ENCODE results near the gene REV1. TPM values are rescaled to one million over a fixed set of nuclear protein-coding genes. Genes with fewer than 3 reads are reported as not detected.

The REV1 gene
- total RNA-seq (2012; rRNA removed) = 19.5 and 20.1 TPM in 2 replicates

GRCh38 chr2:99489761-99490622, at the start of gene REV1:
Gene REV1 (minus strand): TSS chr2:99490017. CDS start chr2:99464975, 25,042 bp downstream.
- Histone ChIP-seq H3K4me2 (ENCODE audit: low read length) (peak within 1 kb of the TSS; percentile 88), H3K9me3 (replicated peaks; ENCODE audit: low read length) (no peaks in the 10 kb centered on the region), H3K4me1 (ENCODE audit: control insufficient read depth, insufficient read depth, low read length) (peaks cover 16% of the 10 kb centered on the region), H3K27me3 (ENCODE audit: control insufficient read depth, insufficient read depth, low read length) (peaks cover 14% of the 10 kb centered on the region), H3K9ac (ENCODE audit: low read depth, low read length) (peak within 1 kb of the TSS; percentile 89), H3K36me3 (ENCODE audit: insufficient read depth, low read length) (no peaks in the 10 kb centered on the region), H3K4me3 (ENCODE audit: low read length) (peak within 1 kb of the TSS; percentile 98)

- no peaks in the 10 kb centered on the region for H3K4me1 ChIP-seq (ENCODE audit: control insufficient read depth, insufficient read depth, low read length)
- no peak overlapping the region for H3K4me3 ChIP-seq (ENCODE audit: low read length)
- no peak overlapping the region for H3K4me2 ChIP-seq (ENCODE audit: low read length)
- H3K9me3 ChIP-seq (replicated peaks; ENCODE audit: low read length) = no peaks in the 10 kb centered on the region
- no peaks in the 10 kb centered on the region for H3K36me3 ChIP-seq (ENCODE audit: insufficient read depth, low read length)
- H3K27me3 ChIP-seq (ENCODE audit: control insufficient read depth, insufficient read depth, low read length) = peaks cover 8% of the 10 kb centered on the region
- H3K9ac ChIP-seq (ENCODE audit: low read depth, low read length) = no peak overlapping the region
Measured at GRCh38 chr2:99537910-99538485, 48.2 kb upstream of the REV1 start.

GRCh38 chr2:99524056-99524455, 34.2 kb upstream of the REV1 start:
- Histone ChIP-seq H3K4me3 (ENCODE audit: low read length) (no peak overlapping the region), H3K9me3 (replicated peaks; ENCODE audit: low read length) (no peaks in the 10 kb centered on the region), H3K4me2 (ENCODE audit: low read length) (no peak overlapping the region), H3K9ac (ENCODE audit: low read depth, low read length) (no peak overlapping the region), H3K27me3 (ENCODE audit: control insufficient read depth, insufficient read depth, low read length) (peaks cover 6% of the 10 kb centered on the region), H3K36me3 (ENCODE audit: insufficient read depth, low read length) (no peaks in the 10 kb centered on the region), H3K4me1 (ENCODE audit: control insufficient read depth, insufficient read depth, low read length) (no peaks in the 10 kb centered on the region)

GRCh38 chr2:99522157-99522556, 32.3 kb upstream of the REV1 start:
- H3K9me3 ChIP-seq (replicated peaks; ENCODE audit: low read length) = no peaks in the 10 kb centered on the region
- no peak overlapping the region for H3K9ac ChIP-seq (ENCODE audit: low read depth, low read length)
- H3K4me2 ChIP-seq (ENCODE audit: low read length) = no peak overlapping the region
- no peak overlapping the region for H3K4me3 ChIP-seq (ENCODE audit: low read length)
- no peaks in the 10 kb centered on the region for H3K36me3 ChIP-seq (ENCODE audit: insufficient read depth, low read length)
- H3K4me1 ChIP-seq (ENCODE audit: control insufficient read depth, insufficient read depth, low read length) = no peaks in the 10 kb centered on the region
- H3K27me3 ChIP-seq (ENCODE audit: control insufficient read depth, insufficient read depth, low read length) = peaks cover 10% of the 10 kb centered on the region

- Histone ChIP-seq H3K4me2 (ENCODE audit: low read length) (no peak overlapping the region), H3K9me3 (replicated peaks; ENCODE audit: low read length) (no peaks in the 10 kb centered on the region), H3K9ac (ENCODE audit: low read depth, low read length) (no peak overlapping the region), H3K27me3 (ENCODE audit: control insufficient read depth, insufficient read depth, low read length) (peaks cover 8% of the 10 kb centered on the region), H3K4me3 (ENCODE audit: low read length) (no peak overlapping the region), H3K36me3 (ENCODE audit: insufficient read depth, low read length) (no peaks in the 10 kb centered on the region), H3K4me1 (ENCODE audit: control insufficient read depth, insufficient read depth, low read length) (no peaks in the 10 kb centered on the region)
Measured at GRCh38 chr2:99520813-99521212, 31.0 kb upstream of the REV1 start.

GRCh38 chr2:99520195-99520594, 30.4 kb upstream of the REV1 start:
- H3K4me1 ChIP-seq (ENCODE audit: control insufficient read depth, insufficient read depth, low read length) = no peaks in the 10 kb centered on the region
- no peak overlapping the region for H3K9ac ChIP-seq (ENCODE audit: low read depth, low read length)
- H3K36me3 ChIP-seq (ENCODE audit: insufficient read depth, low read length) = no peaks in the 10 kb centered on the region
- peaks cover 12% of the 10 kb centered on the region for H3K27me3 ChIP-seq (ENCODE audit: control insufficient read depth, insufficient read depth, low read length)
- no peaks in the 10 kb centered on the region for H3K9me3 ChIP-seq (replicated peaks; ENCODE audit: low read length)
- H3K4me3 ChIP-seq (ENCODE audit: low read length) = no peak overlapping the region
- no peak overlapping the region for H3K4me2 ChIP-seq (ENCODE audit: low read length)

- peaks cover 26% of the 10 kb centered on the region for H3K27me3 ChIP-seq (ENCODE audit: control insufficient read depth, insufficient read depth, low read length)
- H3K4me3 ChIP-seq (ENCODE audit: low read length) = no peak overlapping the region
- H3K4me2 ChIP-seq (ENCODE audit: low read length) = no peak overlapping the region
- H3K9me3 ChIP-seq (replicated peaks; ENCODE audit: low read length) = no peaks in the 10 kb centered on the region
- no peak overlapping the region for H3K9ac ChIP-seq (ENCODE audit: low read depth, low read length)
- H3K4me1 ChIP-seq (ENCODE audit: control insufficient read depth, insufficient read depth, low read length) = no peaks in the 10 kb centered on the region
- H3K36me3 ChIP-seq (ENCODE audit: insufficient read depth, low read length) = no peaks in the 10 kb centered on the region
Measured at GRCh38 chr2:99514357-99514756, 24.5 kb upstream of the REV1 start.

GRCh38 chr2:99512181-99512591, 22.4 kb upstream of the REV1 start:
- H3K4me1 ChIP-seq (ENCODE audit: control insufficient read depth, insufficient read depth, low read length) = no peaks in the 10 kb centered on the region
- H3K4me2 ChIP-seq (ENCODE audit: low read length) = no peak overlapping the region
- no peaks in the 10 kb centered on the region for H3K9me3 ChIP-seq (replicated peaks; ENCODE audit: low read length)
- H3K27me3 ChIP-seq (ENCODE audit: control insufficient read depth, insufficient read depth, low read length) = peaks cover 28% of the 10 kb centered on the region
- no peak overlapping the region for H3K9ac ChIP-seq (ENCODE audit: low read depth, low read length)
- H3K4me3 ChIP-seq (ENCODE audit: low read length) = no peak overlapping the region
- H3K36me3 ChIP-seq (ENCODE audit: insufficient read depth, low read length) = no peaks in the 10 kb centered on the region

GRCh38 chr2:99509387-99509786, 19.6 kb upstream of the REV1 start:
- Histone ChIP-seq H3K9me3 (replicated peaks; ENCODE audit: low read length) (no peaks in the 10 kb centered on the region), H3K4me2 (ENCODE audit: low read length) (no peak overlapping the region), H3K36me3 (ENCODE audit: insufficient read depth, low read length) (no peaks in the 10 kb centered on the region), H3K27me3 (ENCODE audit: control insufficient read depth, insufficient read depth, low read length) (peaks cover 28% of the 10 kb centered on the region), H3K4me3 (ENCODE audit: low read length) (no peak overlapping the region), H3K4me1 (ENCODE audit: control insufficient read depth, insufficient read depth, low read length) (no peaks in the 10 kb centered on the region), H3K9ac (ENCODE audit: low read depth, low read length) (no peak overlapping the region)

- H3K4me1 ChIP-seq (ENCODE audit: control insufficient read depth, insufficient read depth, low read length) = no peaks in the 10 kb centered on the region
- peaks cover 28% of the 10 kb centered on the region for H3K27me3 ChIP-seq (ENCODE audit: control insufficient read depth, insufficient read depth, low read length)
- no peaks in the 10 kb centered on the region for H3K9me3 ChIP-seq (replicated peaks; ENCODE audit: low read length)
- no peak overlapping the region for H3K9ac ChIP-seq (ENCODE audit: low read depth, low read length)
- H3K36me3 ChIP-seq (ENCODE audit: insufficient read depth, low read length) = no peaks in the 10 kb centered on the region
- no peak overlapping the region for H3K4me3 ChIP-seq (ENCODE audit: low read length)
- H3K4me2 ChIP-seq (ENCODE audit: low read length) = no peak overlapping the region
Measured at GRCh38 chr2:99507937-99508818, 18.4 kb upstream of the REV1 start.

GRCh38 chr2:99504844-99505584, 15.2 kb upstream of the REV1 start:
- Histone ChIP-seq H3K36me3 (ENCODE audit: insufficient read depth, low read length) (no peaks in the 10 kb centered on the region), H3K9ac (ENCODE audit: low read depth, low read length) (no peak overlapping the region), H3K9me3 (replicated peaks; ENCODE audit: low read length) (no peaks in the 10 kb centered on the region), H3K27me3 (ENCODE audit: control insufficient read depth, insufficient read depth, low read length) (peaks cover 33% of the 10 kb centered on the region), H3K4me3 (ENCODE audit: low read length) (no peak overlapping the region), H3K4me2 (ENCODE audit: low read length) (no peak overlapping the region), H3K4me1 (ENCODE audit: control insufficient read depth, insufficient read depth, low read length) (no peaks in the 10 kb centered on the region)

Data from skeletal muscle satellite cell (primary cell).